Measurements from ENCODE around the gene TRAF3IP3. TPM values are rescaled to one million over a fixed set of nuclear protein-coding genes. Genes with fewer than 3 reads are reported as not detected.

TRAF3IP3 gene
- total RNA-seq, 1 donor from 2014 or later, result not detected

DNA sequence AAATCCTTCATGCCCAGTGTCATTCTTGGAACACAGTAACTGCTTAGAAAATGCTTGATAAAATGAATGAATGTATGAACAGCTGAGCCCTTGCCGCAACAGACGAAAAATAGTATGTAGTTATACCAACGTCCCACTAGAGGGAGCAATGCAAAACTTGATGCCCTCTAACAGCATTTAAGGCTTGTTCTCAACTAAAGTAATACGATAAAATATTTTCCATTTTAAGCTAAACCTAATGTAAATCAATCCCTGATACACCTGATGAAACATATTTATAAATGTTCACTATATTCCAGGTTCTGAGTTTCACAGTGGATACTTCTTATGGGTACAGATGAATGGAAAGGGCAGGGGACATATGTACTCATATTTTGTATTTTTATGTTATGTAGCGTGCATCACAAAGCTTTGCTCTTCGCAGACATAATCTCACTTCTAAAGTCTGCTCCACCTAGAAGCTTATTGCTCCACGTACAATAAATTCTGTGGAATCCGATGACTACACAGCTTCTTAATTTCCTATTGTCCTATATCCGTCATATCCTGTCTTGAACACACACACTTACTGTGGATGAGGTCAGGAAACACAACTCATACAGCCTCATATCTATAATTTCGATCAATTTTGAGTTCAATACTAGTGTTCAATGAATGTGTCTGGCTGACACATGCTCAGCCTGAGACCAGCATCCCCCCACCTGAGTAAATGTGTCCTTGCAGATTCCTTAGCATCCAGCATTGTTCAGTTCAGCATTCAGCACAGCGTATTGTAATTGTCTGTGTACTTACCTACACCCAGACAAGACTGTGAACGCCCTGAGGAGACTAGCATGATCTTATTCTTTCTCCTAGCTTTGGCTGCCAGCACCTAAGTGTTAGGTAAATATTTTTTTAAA lies 67.5 kb downstream of the TRAF3IP3 start:
- peak; percentile 94 for DNase-seq (ENCODE audit: extremely low read depth, low read depth, low spot score)

DNA sequence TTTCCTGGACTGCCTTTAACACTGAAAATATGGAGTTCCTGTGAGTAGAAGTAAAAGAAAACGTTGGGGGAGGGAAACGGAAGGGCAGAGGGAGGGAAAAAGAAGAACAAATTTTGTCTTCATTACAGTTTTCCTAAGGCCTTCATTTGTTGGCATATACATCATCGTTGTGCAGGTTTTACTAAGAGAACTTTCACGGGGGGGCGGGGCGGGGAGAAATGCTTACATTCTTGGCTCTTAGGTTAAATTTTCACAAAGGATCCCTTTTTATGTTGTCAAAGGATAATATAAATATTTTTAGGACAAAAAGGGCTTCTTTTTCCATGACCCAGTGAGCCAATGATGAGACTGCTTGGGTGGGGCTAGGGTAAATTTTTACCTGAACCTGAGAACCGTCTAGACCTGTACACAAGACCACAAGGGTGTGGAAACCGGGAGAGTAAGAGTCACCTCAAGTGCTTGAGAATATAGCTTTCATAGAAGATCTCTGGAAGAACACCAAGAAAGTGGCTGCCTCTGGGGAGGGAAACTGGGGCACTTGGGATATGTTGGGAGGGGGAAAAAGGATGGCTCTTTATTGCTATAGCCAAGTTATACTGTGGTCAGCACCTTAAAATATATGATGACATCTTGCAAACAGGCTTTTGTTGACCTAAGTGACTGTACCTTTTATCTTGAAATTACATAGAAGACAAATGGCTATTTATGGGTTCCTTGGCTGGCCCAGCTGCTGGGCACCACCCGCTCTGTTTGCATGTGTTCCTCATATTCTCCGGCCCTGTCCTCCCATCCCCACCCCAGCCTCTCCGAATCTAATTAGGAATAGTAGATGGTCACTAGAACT lies 70.0 kb downstream of the TRAF3IP3 start:
- no peak for DNase-seq (ENCODE audit: extremely low read depth, low read depth, low spot score)

- peak; percentile 95 for DNase-seq (ENCODE audit: extremely low read depth, low read depth, low spot score)
These were observed 71.8 kb downstream of the TRAF3IP3 start, which contains the start of gene UTP25 for GRCh38 chr1:209827384-209828262. Gene UTP25 (plus strand): TSS chr1:209827972. CDS start chr1:209828064, 92 bp downstream.

DNA sequence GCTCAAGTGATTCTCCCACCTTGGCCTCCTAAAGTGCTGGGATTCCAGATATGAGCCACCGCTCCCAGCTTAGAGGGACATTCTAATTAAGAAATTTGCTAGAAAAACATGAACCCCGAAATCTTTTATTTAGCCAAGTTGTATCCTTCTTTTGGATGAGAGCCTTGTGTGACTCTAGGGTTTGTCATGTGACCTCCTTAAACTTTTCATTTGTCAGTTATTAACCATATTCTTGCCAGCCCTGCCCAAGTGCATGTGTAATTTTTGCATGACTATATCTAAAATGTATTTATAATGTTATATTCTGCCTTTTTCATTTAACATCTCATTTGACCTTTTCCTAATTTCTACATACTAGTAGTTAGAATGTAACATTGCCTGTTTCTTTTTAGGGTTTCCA lies 73.9 kb downstream of the TRAF3IP3 start:
- DNase-seq (ENCODE audit: extremely low read depth, low read depth, low spot score), result no peak

DNA sequence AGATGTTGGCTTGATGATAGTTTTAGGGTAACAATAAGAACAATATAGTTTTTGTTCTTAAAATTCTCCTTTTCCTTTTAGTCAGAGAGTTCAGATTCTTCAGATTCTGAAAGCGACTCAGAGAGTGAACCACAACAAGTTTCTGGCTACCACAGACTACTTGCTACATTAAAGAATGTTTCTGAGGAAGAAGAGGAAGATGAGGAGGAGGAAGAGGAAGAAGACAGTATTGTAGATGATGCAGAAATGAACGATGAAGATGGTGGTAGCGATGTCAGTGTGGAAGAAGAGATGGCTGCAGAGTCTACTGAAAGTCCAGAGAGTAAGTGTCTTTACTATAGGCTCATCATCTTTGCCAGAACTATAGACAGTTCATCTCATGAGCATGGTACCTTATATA lies 74.9 kb downstream of the TRAF3IP3 start:
- no peak for DNase-seq (ENCODE audit: extremely low read depth, low read depth, low spot score)

GRCh38 chr1:209831615-209832014 lies 75.8 kb downstream of the TRAF3IP3 start:
- no peak for DNase-seq (ENCODE audit: extremely low read depth, low read depth, low spot score)

Other genes with a start within 250 kb of the TRAF3IP3 start
- gene CAMK1G, start 172.3 kb upstream of the TRAF3IP3 start, total RNA-seq, result 0.12 and 0.39 TPM in 2 replicates
- gene LAMB3, start 103.6 kb upstream of the TRAF3IP3 start, total RNA-seq, result 6.7 and 24.5 TPM in 2 replicates
- gene G0S2, start 80.6 kb upstream of the TRAF3IP3 start, total RNA-seq, result 1.7 and 6.4 TPM in 2 replicates
- not detected in 2 replicates for gene HSD11B1, start 51.2 kb upstream of the TRAF3IP3 start, total RNA-seq
- gene C1orf74, start 28.5 kb downstream of the TRAF3IP3 start, total RNA-seq, result 1.1 and 1.5 TPM in 2 replicates
- gene IRF6, start 50.1 kb downstream of the TRAF3IP3 start, total RNA-seq, result 0.82 and 1.8 TPM in 2 replicates
- 7.0 and 9.1 TPM in 2 replicates for gene UTP25, start 71.9 kb downstream of the TRAF3IP3 start, total RNA-seq
- gene SYT14, start 182.2 kb downstream of the TRAF3IP3 start, total RNA-seq, result 1.8 and 8.7 TPM in 2 replicates

Data from glomerular endothelial cell (primary cell).